HG03342 (cell line): ENCODE results near the gene CDC25B.

Experiments
- ATAC-seq: cut with Tn5 transposase; IDR thresholded peaks from one replicate; pipeline ENCODE4 v1.9.1; 2021; ENCODE audit warnings: mild to moderate bottlenecking, moderate library complexity; ENCODE audit not compliant: unreplicated experiment

Gene CDC25B

DNA sequence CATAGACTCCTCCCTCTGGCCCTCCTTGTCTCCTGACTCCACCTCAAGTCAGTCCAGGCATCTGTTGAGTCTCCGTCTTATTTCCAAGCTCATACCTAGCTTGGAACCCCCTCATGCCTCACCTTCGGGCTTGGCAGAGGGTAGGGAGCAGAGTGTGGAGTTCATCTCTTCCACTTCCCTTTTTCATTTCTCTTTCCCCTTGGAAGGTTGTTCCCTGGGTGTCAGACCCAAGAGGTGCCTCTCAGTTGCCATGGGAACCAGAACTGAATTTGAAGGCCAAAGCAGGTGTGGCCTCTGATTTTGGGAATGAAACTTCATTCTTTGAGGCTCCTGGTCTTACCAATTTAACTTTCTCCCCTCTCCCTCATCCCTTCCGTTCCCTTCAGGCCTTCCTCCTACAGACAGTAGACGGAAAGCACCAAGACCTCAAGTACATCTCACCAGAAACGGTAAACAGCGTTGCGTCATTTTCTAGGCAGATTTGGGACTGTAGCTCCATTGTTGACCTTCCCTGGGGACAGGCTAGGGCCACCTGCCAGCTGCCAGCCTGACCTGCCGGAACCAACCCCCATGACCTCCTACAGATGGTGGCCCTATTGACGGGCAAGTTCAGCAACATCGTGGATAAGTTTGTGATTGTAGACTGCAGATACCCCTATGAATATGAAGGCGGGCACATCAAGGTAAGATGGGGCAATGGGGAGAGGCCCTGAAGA, 6.6 kb downstream of the CDC25B start:
- no peak for ATAC-seq

DNA sequence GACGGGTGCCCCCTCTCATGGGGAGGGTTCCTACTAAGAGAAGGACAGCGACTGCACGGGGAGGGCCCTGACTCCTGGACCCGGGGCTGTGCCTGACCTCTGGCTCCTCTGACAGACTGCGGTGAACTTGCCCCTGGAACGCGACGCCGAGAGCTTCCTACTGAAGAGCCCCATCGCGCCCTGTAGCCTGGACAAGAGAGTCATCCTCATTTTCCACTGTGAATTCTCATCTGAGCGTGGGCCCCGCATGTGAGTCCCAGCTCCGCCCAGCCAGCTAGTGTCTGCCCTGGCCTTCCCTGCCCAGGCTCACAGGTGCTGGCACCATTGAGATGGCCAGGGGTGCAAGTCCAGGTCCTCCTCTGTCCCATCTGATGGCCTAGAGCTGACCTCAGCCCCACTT, 7.2 kb downstream of the CDC25B start:
- no peak for ATAC-seq

DNA sequence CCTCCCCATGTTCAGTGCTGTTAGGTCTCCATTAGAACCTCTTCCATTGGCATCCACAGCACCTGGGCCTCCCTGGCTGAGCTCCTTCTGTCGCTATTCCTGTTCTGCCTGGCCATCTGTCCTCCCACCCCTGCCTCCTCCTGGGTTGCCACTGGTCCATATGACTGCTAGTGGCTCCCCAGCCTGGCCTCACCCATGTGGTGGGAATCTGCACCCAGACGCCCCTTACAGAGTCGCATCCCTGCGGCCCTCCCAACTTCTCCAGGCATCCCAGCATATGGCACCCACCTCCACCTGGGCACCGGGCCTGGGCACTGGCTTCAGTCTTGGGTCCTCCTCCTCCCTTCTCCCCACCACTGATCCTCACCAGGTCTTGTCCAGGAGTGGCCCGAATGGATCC, 7.7 kb downstream of the CDC25B start:
- ATAC-seq = no peak

DNA sequence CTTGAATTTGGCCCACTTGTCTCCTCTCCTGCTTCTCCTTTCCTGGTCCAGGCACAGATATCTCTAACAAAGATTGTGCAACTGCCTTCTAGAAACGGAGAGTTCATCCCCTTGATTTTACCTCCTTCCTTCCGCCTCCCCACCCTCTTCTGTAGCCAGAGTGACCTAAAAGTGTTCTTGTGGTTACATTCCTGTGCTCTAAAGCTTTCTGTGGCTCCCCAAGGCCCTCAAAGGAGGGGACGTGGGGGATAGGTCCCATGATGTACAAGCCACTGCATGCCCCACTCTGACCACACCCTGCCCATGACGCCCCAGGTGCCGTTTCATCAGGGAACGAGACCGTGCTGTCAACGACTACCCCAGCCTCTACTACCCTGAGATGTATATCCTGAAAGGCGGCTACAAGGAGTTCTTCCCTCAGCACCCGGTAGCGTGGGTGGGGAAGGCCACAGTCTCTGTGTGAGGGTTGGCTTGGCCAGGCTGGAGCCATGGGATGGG, 8.2 kb downstream of the CDC25B start:
- no peak for ATAC-seq

DNA sequence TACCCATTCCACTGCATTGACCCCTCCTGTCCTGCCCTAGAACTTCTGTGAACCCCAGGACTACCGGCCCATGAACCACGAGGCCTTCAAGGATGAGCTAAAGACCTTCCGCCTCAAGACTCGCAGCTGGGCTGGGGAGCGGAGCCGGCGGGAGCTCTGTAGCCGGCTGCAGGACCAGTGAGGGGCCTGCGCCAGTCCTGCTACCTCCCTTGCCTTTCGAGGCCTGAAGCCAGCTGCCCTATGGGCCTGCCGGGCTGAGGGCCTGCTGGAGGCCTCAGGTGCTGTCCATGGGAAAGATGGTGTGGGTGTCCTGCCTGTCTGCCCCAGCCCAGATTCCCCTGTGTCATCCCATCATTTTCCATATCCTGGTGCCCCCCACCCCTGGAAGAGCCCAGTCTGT, 8.7 kb downstream of the CDC25B start:
- ATAC-seq = no peak

DNA sequence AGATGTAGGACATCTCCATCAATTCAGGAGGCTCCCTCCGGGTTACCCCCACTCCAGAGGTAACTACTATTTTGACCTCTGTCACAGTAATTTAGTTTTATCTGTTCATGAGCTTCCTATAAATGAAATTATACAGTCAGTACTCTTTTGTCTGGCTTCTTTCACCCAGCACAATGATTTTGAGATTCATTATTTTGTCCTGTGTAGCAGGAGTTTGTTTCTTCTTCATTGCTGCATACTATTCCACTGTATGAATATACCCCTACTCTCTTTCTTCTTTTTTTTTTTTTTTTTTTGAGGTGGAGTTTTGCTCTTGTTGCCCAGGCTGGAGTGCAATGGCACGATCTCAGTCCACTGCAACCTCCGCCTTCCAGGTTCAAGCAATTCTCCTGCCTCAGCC, 12.4 kb downstream of the CDC25B start:
- ATAC-seq = no peak

DNA sequence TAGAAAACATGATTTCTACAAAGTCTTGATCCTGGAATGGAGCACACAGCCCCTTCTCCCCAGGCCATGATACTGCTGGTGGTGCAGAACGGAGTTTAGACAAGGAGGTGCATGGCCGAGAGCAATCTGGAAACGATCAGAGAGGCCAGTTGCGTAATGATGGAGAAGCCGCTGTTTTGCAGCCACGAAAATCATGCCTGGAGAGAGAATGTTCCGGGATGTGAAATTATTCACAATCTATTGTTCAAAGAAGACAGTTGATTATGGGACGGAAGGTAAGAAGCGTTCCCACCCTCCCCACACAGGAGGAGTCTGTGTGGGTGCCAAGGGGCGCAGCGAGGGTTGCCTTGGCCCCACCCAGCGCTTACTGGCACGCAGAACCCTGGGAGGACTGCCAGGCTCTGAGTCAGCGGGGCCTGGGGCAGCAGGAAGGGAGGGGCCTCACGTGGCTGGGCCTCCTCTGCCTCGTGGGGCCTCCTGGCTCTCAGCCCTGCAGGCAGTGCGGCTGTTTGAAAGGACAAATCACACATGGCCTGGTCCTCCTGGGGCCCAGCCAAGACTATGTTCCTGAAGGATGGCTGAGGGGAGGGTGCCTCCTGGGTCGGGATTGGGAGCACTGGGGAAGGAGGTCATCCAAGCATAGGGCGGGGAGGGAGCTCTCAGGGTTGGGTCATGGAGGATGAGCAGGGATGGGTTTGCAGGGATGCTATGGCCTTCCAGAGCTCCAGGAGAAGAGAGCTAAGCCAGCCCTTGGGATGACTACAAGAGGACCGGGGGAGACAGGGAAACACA, 15.6 kb downstream of the CDC25B start:
- peak; percentile 55 for ATAC-seq

DNA sequence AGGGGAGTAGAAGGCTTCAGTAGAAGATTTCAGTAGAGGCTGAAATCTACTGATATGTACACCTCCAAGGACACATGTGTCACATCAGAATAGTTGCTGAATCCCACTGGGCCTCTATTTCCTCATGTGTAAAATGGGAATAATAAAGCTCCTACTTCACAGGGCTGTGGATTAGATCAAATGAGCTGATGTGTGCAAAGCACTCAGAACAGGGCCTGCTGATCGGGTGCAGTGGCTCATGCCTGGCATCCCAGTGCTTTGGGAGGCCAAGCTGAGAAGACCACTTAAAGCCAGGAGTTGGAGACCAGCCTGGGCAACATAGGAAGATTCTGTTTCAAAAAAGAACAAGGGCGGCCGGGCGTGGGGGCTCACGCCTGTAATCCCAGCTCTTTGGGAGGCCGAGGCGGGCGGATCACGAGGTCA, 16.2 kb downstream of the CDC25B start:
- ATAC-seq = no peak

DNA sequence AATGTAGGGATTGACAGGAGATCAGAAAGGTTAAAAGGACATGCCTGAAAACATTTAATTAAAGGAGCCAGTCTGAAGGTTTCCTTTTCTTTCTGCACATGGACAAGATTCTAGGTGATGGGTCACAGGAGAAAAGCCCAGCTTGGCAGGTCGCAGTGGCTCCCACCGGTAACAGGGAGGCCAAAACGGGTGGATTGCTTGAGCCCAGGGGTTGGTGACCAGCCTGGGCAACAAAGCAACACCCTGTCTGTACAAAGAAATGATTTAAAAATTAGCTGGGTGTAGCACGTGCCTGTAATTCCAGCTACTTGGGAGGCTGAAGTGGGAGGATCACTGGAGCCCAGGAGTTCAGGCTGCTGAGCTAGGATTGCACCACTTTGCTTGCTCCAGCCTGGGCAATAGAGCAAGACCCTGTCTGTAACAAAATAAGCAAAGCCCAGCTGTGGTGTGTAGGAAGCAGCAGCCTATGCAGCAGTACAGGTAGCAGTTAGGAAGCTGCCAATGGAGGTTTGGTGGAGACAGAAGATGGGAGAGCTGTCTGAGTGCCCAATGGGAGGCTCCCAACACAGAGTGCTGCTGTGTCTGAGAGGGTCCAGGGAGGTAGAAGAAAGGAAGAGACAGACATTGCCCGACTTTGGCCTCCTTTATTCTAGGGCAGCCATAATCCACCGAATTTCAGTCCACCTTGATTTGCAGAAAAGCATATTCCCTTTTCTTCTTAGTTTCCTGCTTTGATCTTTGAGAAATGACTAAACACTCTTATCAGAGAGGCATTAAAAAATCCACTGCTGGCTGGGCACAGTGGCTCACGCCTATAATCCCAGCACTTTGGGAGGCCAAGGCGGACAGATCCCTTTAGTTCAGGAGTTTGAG, 17.1 kb downstream of the CDC25B start:
- no peak for ATAC-seq

DNA sequence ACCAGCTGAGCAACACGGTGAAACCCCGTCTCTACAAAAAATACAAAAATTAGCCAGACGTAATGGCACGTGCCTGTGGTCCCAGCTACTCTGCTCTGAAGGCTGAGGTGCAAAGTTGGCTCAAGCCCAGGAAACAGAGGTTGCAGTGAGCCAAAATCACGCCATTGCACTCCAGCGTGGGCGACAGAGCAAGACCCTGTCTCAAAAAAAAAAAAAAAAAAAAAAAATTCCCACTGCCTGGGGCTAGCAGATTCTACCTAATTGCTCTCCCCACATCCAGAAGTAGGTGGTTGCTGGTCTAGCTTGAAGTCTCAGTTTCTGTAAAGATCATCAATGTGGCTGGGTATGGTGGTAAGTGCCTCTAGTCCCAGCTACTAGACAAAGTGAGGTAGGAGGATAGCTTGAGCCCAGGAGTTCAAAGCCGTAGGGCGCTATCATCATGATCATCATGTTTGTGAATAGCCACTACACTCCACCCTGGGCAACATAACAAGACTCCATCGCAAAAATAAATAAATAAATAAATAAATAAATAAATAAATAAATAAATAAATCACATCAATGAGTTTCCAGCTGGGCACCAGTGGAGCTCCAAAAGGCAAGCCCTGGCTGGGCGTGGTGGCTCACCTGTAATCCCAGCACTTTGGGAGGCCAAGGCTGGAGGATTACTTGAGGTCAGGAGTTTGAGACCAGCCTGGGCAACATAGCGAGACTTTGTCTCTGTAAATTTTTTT, 17.9 kb downstream of the CDC25B start:
- ATAC-seq = no peak

DNA sequence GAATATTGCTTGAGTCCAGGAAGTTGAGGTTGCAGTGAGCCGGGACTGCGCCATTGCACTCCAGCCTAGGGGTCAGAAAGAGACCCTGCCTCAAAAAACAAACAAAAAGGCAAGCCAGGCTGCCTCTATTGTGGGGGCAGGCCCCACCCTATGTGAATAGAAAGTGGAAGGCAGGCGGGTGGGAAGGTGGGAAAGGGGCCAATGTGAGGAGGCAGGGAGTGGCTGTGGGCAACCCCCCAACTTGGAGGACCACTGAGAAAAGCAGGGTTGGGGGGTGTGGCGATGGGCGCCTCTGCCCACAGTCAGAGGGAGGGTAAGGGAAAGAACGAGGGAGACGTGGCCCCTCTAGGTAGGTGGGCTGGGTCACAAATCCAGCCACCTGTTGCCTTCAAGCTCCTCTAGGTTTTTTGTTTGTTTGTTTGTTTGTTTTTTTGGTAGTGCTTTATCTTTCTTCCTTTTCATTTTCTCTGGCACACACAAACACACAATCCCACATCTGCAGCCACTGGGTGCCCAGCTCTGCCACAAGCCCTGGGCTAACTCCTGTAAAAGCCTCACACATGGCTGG, 18.9 kb downstream of the CDC25B start:
- no peak for ATAC-seq

DNA sequence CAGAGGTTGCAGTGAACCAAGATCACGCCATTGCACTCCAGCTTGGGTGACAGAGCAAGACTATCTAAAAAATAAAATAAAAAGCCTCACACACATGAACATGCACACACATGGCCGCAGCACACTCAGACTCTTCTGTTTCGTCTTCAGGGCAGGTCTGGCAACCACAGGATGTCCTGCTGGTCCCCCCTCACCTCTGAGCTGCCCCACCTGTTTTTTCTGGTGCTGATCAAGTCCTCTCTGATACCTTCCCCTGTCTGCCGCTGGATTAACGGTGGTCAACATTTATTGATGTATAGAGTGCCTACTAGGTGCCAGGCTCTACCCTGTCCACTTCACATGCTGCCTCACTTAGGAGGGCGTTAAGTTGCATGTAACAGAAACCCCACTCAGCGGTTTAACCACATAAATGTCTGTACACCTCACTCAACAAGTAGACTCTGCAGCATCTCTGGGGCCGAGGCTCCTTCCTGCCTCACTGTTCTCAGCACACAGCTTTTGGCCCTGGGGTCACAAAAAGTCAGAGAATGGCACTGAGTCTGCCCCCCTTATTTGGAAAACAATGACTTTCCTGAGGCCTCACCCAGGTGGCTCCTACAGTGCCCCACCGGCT, 19.7 kb downstream of the CDC25B start:
- ATAC-seq = no peak

DNA sequence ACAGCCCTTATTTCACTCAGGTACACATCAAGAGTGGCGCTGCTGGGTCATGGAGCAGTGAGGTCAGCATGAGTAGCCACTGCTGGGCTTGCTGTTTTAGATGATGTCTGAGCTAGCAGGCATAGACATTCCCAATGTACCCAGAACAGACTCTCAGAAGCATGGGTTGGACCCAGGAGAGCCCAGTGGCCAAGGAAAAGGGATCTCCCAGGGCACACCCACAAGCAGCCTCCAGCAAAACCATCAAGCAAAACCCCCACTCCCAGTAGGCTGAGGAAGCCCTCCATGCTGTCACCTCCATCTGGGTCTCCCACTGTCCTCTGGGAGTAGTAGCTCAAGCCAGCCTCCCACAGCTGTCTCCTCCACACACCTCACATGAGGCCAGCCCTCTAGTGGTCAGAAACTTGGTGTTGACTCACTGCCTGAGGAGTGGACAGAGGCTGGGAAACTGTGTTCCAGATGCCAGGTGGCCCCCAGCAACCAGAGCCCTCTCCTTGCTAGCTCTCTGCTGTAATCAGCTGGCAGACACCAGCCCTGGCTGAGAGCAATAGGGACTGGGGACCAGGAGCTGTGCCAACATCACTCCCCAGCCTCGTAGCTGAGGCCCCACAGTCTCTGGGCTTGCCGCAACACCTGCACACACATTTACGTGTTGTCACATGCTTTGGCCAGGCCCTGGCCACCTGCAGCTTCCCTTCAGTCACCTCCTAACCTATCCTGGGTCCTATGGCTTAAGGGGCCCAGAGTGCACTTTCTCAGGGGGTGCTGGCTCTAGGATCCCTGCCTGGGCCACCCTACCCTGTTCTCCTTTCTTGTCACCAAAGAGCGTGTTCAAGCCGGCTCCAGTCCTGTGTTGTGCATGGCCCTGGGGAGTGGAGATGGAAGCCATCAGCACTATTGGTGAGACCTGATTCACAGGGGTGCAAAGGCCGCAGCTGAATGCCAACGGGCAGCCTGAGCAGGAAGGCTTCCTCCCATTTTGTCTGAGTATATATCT, 22.3 kb downstream of the CDC25B start:
- no peak for ATAC-seq

DNA sequence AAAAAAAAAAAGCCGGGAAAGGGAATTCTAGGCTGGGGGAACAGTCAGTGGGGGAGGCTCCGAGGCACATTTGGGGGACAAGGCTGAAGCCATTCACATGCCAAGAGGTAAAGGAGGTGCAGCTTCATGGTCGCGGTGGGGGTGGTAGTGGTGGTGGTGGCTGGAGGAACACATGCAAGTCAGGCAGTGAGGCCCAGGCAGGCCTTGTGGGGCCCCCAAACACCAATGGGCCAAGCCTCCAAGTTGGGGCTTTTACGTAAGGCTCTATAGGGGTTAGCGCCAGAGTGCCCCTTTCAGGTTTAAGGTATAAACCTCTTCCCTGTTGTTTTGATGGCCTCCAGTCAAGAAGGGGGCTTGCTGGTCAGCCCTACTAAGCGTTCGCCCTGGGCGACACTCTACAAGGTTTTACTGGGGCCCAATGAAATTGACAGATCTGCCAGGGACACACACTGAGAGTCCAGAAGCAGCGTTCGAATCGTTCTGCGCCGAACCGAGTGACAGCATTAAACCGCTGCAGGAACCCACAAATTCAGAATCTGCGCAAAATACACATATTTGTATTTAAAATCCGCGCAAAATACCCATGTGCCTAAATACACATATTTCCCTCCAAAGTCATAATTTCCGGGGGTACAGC, 23.4 kb downstream of the CDC25B start:
- ATAC-seq = no peak

DNA sequence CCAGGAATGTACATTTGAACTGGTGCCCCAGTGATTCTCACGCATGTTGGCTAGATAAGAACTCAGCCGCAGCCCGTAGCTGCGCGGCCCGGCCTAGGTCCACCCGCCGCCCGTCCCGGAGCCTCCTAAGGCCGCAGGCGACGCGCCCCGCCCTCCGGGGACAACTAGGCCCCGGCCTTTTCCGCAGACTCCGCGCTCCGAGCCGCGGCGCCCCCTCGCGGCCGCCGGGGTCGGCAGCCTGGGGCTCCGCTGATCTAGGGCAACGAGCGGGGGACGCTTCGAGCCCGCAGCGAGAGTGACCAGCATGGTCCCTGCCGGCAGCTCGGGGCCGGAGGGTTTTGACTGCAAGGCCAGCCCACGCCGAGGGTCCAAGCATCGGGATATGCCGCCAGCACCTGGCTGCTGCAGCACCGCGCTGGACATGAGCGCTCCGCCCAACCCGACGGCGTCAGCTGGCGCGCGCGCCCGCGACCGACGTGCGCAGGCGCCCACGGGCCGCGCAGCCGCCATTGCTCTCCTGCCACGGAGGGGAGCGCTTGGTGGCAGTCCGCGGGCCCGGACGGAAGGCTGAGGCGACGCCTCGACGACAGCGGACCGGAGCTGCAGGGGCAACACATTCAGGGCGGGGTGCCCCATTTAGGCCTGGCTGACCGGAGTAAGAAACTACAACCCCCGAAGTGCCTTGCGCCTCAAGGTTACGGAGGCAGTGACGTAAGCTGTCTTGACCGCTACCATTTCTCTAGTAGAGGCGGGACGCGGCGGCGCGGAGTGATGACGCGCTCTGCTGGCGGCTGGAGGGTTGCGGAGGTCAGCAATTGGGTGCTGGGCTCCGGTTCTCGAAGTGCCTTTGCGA, 24.2 kb downstream of the CDC25B start, which contains the start of gene AP5S1:
TSS of gene AP5S1 (plus strand) at position 500 of the 853 bp plus-strand sequence. CDS start 1,571 bp downstream, outside the sequence.
- peak; percentile 75 for ATAC-seq

DNA sequence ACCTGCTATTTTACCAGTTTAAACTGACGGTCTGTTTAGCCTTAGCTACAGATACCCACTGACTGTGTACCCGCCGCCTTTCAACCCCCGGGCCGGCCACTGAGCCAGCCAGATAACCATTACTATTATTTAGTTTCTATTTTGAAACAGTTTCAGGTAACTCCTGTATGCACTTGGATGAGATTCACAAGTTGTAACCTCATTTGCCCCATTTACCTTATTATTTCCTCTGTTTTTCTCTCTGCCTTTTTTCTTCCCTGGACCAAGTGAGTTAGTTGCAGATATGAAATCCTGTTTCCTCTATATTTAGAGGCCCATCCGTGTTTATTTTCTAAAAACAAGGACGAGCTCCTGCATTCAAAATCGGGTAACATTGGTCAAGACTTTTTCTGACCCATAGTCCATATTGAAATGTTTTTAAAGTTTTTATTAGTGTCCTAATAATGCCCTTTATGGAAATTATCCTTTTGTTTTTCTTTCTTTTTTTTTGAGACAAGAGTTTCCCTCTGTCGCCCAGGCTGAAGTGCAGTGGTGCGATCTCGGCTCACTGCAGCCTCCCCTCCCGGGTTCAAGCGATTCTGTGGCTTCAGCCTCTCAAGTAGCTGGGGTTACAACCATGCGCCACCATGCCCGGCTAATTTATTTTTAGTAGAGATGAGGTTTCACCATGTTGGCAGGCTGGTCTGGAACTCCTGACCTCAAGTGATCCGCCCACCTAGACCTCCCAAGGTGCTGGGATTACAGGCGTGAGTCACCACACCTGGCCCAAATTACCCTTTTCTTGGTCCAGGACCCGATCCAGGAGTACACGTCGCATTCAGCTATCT, 25.0 kb downstream of the CDC25B start:
- no peak for ATAC-seq
